ENCODE results near the gene RAMP1.

Gene RAMP1

GRCh38 chr2:237917696-237918374 lies 58.4 kb downstream of the RAMP1 start:
- TF ChIP-seq, protein P1, sequence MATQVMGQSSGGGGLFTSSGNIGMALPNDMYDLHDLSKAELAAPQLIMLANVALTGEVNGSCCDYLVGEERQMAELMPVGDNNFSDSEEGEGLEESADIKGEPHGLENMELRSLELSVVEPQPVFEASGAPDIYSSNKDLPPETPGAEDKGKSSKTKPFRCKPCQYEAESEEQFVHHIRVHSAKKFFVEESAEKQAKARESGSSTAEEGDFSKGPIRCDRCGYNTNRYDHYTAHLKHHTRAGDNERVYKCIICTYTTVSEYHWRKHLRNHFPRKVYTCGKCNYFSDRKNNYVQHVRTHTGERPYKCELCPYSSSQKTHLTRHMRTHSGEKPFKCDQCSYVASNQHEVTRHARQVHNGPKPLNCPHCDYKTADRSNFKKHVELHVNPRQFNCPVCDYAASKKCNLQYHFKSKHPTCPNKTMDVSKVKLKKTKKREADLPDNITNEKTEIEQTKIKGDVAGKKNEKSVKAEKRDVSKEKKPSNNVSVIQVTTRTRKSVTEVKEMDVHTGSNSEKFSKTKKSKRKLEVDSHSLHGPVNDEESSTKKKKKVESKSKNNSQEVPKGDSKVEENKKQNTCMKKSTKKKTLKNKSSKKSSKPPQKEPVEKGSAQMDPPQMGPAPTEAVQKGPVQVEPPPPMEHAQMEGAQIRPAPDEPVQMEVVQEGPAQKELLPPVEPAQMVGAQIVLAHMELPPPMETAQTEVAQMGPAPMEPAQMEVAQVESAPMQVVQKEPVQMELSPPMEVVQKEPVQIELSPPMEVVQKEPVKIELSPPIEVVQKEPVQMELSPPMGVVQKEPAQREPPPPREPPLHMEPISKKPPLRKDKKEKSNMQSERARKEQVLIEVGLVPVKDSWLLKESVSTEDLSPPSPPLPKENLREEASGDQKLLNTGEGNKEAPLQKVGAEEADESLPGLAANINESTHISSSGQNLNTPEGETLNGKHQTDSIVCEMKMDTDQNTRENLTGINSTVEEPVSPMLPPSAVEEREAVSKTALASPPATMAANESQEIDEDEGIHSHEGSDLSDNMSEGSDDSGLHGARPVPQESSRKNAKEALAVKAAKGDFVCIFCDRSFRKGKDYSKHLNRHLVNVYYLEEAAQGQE (IDR thresholded peaks at IDR 0.05; ENCODE audit: insufficient read depth in 1 of 2, low read depth in 2 of 2, low read length in 2 of 2): no peak
- no peak for TF ChIP-seq FOXP2 (optimal IDR thresholded peaks at IDR 0.05; ENCODE audit: borderline replicate concordance, extremely low read depth, extremely low read length, insufficient read depth)
- no peak for TF ChIP-seq SIN3A (IDR thresholded peaks at IDR 0.05; ENCODE audit: borderline replicate concordance, insufficient read depth, low read length)
- no peak for TF ChIP-seq POLR2AphosphoS5 (IDR thresholded peaks at IDR 0.05; ENCODE audit: low read depth, low read length)
- no peak for TF ChIP-seq TAF1 (IDR thresholded peaks at IDR 0.05; ENCODE audit: borderline replicate concordance, insufficient read depth, low read length)

- TF ChIP-seq, protein P1 (IDR thresholded peaks at IDR 0.05; ENCODE audit: insufficient read depth in 1 of 2, low read depth in 2 of 2, low read length in 2 of 2): no peak
- TF ChIP-seq TAF1 (IDR thresholded peaks at IDR 0.05; ENCODE audit: borderline replicate concordance, insufficient read depth, low read length): no peak
- TF ChIP-seq SIN3A (IDR thresholded peaks at IDR 0.05; ENCODE audit: borderline replicate concordance, insufficient read depth, low read length): no peak
- no peak for TF ChIP-seq POLR2AphosphoS5 (IDR thresholded peaks at IDR 0.05; ENCODE audit: low read depth, low read length)
- TF ChIP-seq FOXP2 (optimal IDR thresholded peaks at IDR 0.05; ENCODE audit: borderline replicate concordance, extremely low read depth, extremely low read length, insufficient read depth): no peak
Observed at GRCh38 chr2:237919593-237919992, 60.2 kb downstream of the RAMP1 start.

DNA sequence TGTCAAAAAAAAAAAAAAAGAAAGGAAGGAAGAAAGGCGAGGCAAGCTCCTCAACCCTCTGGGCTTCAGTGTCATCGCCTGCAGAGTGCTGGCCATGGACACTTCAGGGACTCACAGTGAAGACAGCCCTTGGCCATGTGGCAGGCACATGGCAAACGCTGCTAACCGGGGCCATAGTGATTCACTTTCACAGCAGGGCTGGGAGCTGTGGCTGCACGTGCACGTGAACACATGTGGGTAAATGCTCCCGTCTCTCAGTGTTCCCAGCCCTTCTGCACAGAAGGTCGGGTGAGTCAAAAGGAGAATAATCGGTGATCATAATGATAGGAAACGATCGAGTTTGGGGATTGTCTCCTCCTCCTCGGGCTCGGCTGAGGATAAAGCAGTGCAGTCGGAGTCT lies 61.2 kb downstream of the RAMP1 start:
- TF ChIP-seq TAF1 (IDR thresholded peaks at IDR 0.05; ENCODE audit: borderline replicate concordance, insufficient read depth, low read length) (no peak), SIN3A (IDR thresholded peaks at IDR 0.05; ENCODE audit: borderline replicate concordance, insufficient read depth, low read length) (no peak), FOXP2 (optimal IDR thresholded peaks at IDR 0.05; ENCODE audit: borderline replicate concordance, extremely low read depth, extremely low read length, insufficient read depth) (no peak), POLR2AphosphoS5 (IDR thresholded peaks at IDR 0.05; ENCODE audit: low read depth, low read length) (no peak)
- TF ChIP-seq, protein P1 (IDR thresholded peaks at IDR 0.05; ENCODE audit: insufficient read depth in 1 of 2, low read depth in 2 of 2, low read length in 2 of 2): no peak

- TF ChIP-seq TAF1 (IDR thresholded peaks at IDR 0.05; ENCODE audit: borderline replicate concordance, insufficient read depth, low read length): no peak
- TF ChIP-seq SIN3A (IDR thresholded peaks at IDR 0.05; ENCODE audit: borderline replicate concordance, insufficient read depth, low read length): no peak
- TF ChIP-seq, protein P1 (IDR thresholded peaks at IDR 0.05; ENCODE audit: insufficient read depth in 1 of 2, low read depth in 2 of 2, low read length in 2 of 2): no peak
- TF ChIP-seq POLR2AphosphoS5 (IDR thresholded peaks at IDR 0.05; ENCODE audit: low read depth, low read length): no peak
- no peak for TF ChIP-seq FOXP2 (optimal IDR thresholded peaks at IDR 0.05; ENCODE audit: borderline replicate concordance, extremely low read depth, extremely low read length, insufficient read depth)
Observed at GRCh38 chr2:237921967-237922492, 62.6 kb downstream of the RAMP1 start.

All from PFSK-1 (cell line).